ENCODE results near the gene TIGD7.

TIGD7 gene

DNA sequence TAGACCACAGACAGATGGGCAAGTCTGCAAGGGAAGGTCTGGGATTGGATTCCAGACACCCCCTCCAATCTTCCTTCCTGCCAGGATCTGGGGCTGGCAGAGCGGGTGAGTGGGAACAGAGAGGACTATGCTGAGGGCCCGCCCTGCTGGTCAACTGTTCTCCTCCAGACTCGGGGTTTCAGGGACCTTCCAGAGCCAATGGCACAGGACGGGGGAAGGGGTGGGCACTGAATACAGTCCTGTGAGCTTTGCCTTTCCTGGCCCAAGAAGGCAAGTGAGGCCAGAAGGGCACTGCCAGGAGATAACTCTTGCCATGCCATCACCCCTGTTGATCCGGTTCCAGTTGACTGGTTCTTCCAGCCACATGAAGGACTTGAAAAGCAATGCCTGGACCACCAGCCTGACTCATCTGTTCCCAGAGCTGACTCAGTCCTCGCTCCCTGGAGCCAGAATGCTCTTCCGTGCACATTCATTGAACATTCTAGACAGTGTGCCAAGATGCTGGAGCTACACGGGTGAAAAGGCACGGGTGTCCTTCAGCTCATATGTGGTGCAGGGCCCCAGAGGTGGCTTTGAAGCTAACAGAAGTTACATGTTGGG lies 48.3 kb downstream of the TIGD7 start:
- Histone ChIP-seq H3K9ac (peak overlapping the region in 1 of 11 experiments; percentile 24; a peak in 2 of 22 replicates), H3K27ac (peak overlapping the region in 4 of 11 experiments; percentile 15 to 57 (median 50); a peak in 6 of 22 replicates), H3K27me3 (no peaks in the 10 kb centered on the region), H3K4me2 (peak overlapping the region in 10 of 11 experiments; percentile 0 to 82 (median 56); a peak in 16 of 22 replicates), H3K36me3 (no peaks in the 10 kb centered on the region), H3K4me1 (peaks cover 0 to 45% (median 26%) of the 10 kb centered on the region in 10 experiments; a peak in 16 of 20 replicates), H3K9me3 (replicated peaks in 1 of 11) (no peaks in the 10 kb centered on the region), H3K4me3 (peak overlapping the region in 1 of 10 experiments; percentile 27; a peak in 2 of 20 replicates), H4K20me1 (no peaks in the 10 kb centered on the region)
- TF ChIP-seq Cebpa-rat (IDR thresholded peaks at IDR 0.05): no peak

DNA sequence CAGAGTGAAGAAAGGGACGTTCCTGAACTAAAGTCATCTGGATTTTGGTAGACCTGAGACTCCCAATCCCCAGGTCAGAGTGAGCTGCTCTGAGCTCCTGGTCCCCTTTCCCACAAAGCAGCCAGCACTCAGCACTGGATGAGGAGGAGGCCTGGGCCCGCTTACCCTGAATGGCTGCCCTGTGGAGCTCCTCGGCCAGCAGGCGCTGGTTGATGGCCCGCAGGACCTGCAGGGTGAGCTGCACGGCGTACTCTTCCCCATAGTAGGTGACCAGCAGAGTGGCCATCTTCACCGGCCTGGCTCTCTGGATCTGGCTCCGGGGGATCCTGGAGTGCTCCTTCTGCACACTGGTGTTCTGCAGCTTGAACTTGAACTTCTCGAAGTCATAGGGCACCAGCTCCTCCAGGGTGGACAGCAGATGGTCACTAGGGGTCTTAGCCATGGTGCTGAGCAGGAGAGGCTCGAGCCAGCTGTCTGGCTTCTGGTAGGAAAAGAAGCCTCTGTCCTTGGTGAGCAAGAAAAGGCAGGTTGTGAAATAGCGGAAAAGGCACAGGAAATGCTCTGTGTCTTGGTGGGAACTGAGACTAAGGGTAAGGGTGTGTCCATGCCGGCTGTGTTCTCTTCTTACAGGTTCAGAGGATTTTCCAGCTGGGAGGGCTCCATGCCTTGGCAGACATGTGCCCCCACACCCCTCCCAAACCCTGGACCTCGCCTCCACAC lies 48.9 kb downstream of the TIGD7 start, which contains the start of gene MEFV:
MEFV (minus strand) TSS at position 488 of the 720 bp plus-strand sequence; CDS start at position 442, 46 bp downstream.
- Histone ChIP-seq H4K20me1 (no peaks in the 10 kb centered on the region), H3K4me1 (peaks cover 0 to 45% (median 26%) of the 10 kb centered on the region in 10 experiments; a peak in 16 of 20 replicates)

DNA sequence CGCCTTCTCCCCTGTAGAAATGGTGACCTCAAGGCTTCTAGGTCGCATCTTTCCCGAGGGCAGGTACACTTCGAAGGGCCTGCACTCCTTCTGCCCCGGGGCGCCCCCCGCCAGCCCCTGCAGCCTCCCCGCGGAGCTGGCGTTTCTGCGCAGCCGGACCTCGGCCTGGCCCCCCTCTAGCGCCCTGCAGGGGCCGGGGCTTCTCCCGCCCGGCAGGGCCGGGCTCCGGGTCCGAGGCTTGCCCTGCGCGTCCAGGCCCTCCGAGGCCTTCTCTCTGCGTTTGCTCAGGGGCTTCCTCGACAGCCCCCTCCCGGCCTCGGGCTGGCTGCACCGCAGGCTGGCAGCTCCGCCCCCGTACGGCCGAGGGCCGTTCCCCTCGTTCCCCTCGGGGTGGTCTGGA lies 50.9 kb downstream of the TIGD7 start:
- Histone ChIP-seq H3K27ac (no peak overlapping the region), H3K9ac (no peak overlapping the region), H3K4me2 (no peak overlapping the region), H3K4me1 (peaks cover 0 to 37% (median 23%) of the 10 kb centered on the region in 10 experiments; a peak in 16 of 20 replicates), H3K36me3 (no peaks in the 10 kb centered on the region), H4K20me1 (no peaks in the 10 kb centered on the region), H3K9me3 (replicated peaks in 1 of 11) (no peaks in the 10 kb centered on the region), H3K4me3 (no peak overlapping the region), H3K27me3 (no peaks in the 10 kb centered on the region)
- TF ChIP-seq Cebpa-rat (IDR thresholded peaks at IDR 0.05): no peak

More for the DNA sequence above, 48.9 kb downstream of the TIGD7 start, which contains the start of gene MEFV:
- Histone ChIP-seq H3K9me3 (replicated peaks in 1 of 11) (no peaks in the 10 kb centered on the region), H3K27ac (peak within 1 kb of the TSS in 4 of 11 experiments; percentile 15 to 57 (median 50); a peak in 6 of 22 replicates), H3K4me3 (peak within 1 kb of the TSS in 2 of 10 experiments; percentile 21 to 27; a peak in 3 of 20 replicates), H3K4me2 (peak within 1 kb of the TSS in 10 of 11 experiments; percentile 0 to 82 (median 56); a peak in 16 of 22 replicates), H3K36me3 (no peaks in the 10 kb centered on the region), H3K27me3 (no peaks in the 10 kb centered on the region), H3K9ac (peak within 1 kb of the TSS in 1 of 11 experiments; percentile 24; a peak in 2 of 22 replicates)
- 0 out of 22 replicates have a peak, but pooled peaks of 1 of the 11 experiments have one; percentile 17 for TF ChIP-seq Cebpa-rat (IDR thresholded peaks at IDR 0.05)

DNA sequence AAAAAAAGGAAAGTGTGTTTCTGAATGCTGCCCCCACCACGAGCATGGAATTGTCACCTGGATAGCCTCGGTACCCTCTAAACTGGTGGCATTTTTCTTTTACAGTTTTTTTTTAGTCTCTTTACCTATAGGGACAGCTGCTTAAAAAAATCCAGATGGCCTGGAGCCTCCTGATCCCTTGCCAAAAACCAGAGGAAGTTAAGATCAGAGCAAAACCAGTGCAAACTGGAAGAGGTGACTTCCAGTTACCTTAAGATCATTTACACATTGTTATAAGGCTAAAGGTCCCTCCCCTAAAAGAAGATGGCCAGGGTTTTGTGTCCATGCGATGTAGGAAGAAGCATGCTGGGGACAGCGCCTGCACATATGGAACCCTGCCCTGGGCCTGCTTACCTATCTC lies 52.3 kb downstream of the TIGD7 start:
- H4K20me1 ChIP-seq: no peaks in the 10 kb centered on the region
- H3K4me1 ChIP-seq: peaks cover 0 to 24% (median 14%) of the 10 kb centered on the region in 10 experiments; a peak in 15 of 20 replicates
- no peaks in the 10 kb centered on the region for H3K27me3 ChIP-seq
- TF ChIP-seq Cebpa-rat (IDR thresholded peaks at IDR 0.05): no peak
- H3K9me3 ChIP-seq (replicated peaks in 1 of 11): no peaks in the 10 kb centered on the region
- 0 out of 22 replicates have a peak overlapping the region, but pooled peaks of 1 of the 11 experiments have one; percentile 29 for H3K9ac ChIP-seq
- no peak overlapping the region for H3K27ac ChIP-seq
- H3K36me3 ChIP-seq: no peaks in the 10 kb centered on the region
- H3K4me2 ChIP-seq: no peak overlapping the region
- no peak overlapping the region for H3K4me3 ChIP-seq

DNA sequence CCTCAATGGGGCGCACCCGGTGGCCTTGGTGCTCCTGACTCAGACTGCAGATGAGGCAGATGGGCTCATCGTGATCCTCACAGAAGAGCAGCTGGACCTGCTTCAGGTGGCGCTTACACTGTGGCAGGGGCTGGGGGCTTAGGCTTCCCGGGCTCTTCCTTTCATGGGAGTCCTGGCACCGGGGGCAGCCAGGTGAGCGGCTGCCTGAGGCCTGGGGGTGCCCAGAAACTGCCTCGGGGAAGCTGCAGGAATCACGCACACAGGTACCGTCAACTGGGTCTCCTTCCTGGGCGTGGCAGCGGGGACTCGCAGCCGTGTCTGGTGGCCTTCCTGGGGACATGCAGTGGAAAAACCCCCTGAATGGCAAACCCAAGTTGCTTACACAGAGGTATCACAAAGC lies 55.8 kb downstream of the TIGD7 start:
- Histone ChIP-seq H3K4me1 (peaks cover 0 to 3% (median 0%) of the 10 kb centered on the region in 10 experiments; a peak in 3 of 20 replicates), H3K9me3 (replicated peaks in 1 of 11) (peaks cover 0 to 16% (median 8%) of the 10 kb centered on the region in 11 experiments; a peak in 9 of 22 replicates), H4K20me1 (no peaks in the 10 kb centered on the region), H3K4me3 (no peak overlapping the region), H3K27ac (no peak overlapping the region), H3K9ac (no peak overlapping the region), H3K4me2 (no peak overlapping the region), H3K36me3 (no peaks in the 10 kb centered on the region), H3K27me3 (no peaks in the 10 kb centered on the region)
- TF ChIP-seq Cebpa-rat (IDR thresholded peaks at IDR 0.05): no peak

DNA sequence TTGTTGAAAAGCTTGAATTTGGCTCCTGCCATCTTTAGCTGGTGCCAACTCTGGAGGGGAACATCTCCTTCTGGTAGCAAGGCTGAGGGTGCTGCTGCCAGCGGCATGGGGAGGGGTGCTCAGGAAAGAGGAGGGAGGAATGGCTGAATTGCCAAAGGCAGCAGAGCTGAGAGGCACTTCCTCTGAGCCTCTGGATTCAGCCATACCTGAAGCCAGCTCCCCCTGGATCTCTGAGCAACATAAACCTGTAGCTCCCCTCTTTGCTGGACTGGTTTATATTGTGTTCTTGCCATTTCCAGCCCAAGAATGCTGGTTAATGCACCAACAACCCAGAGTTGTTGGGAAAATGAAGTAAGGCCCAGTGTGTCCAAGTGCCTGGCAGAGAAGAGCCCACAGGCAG lies 56.2 kb downstream of the TIGD7 start:
- Histone ChIP-seq H3K9me3 (replicated peaks in 1 of 11) (peaks cover 0 to 20% (median 8%) of the 10 kb centered on the region in 11 experiments; a peak in 9 of 22 replicates), H3K9ac (no peak overlapping the region), H4K20me1 (no peaks in the 10 kb centered on the region), H3K4me3 (no peak overlapping the region), H3K4me2 (no peak overlapping the region), H3K27ac (no peak overlapping the region), H3K36me3 (no peaks in the 10 kb centered on the region), H3K4me1 (peaks cover 0 to 3% (median 0%) of the 10 kb centered on the region in 10 experiments; a peak in 3 of 20 replicates), H3K27me3 (no peaks in the 10 kb centered on the region)
- TF ChIP-seq Cebpa-rat (IDR thresholded peaks at IDR 0.05): no peak
